ENCODE results near the gene SHLD1.

SHLD1 gene

GRCh38 chr20:5843054-5843592 is 92.9 kb downstream of the SHLD1 start:
- H3K27me3 ChIP-seq (replicated peaks; ENCODE audit: insufficient read depth, low read length): no peaks in the 10 kb centered on the region
- no peak for DNase-seq
- no peak overlapping the region for H3K4me3 ChIP-seq (ENCODE audit: low read length)
- no peak overlapping the region for H2AFZ ChIP-seq (ENCODE audit: low read length)
- no peak overlapping the region for H3K4me2 ChIP-seq (ENCODE audit: low read depth, low read length)
- no peak overlapping the region for H3K9ac ChIP-seq (ENCODE audit: low read length)
- H3K4me1 ChIP-seq (ENCODE audit: low read length): peaks cover 7% of the 10 kb centered on the region; the same call in 1 of the 2 replicates
- no peaks in the 10 kb centered on the region for H3K9me3 ChIP-seq (replicated peaks; ENCODE audit: insufficient read depth, low read length)
- H3K79me2 ChIP-seq (ENCODE audit: low read length): no peaks in the 10 kb centered on the region
- no peak overlapping the region for H3K27ac ChIP-seq (ENCODE audit: low read length)
- H3F3A ChIP-seq (ENCODE audit: insufficient read depth, low read length): no peaks in the 10 kb centered on the region
- no peaks in the 10 kb centered on the region for H4K20me1 ChIP-seq (ENCODE audit: insufficient read depth, low read length)
- H3K9me2 ChIP-seq (replicated peaks; ENCODE audit: insufficient read depth, low read length): no peaks in the 10 kb centered on the region
- TF ChIP-seq CTCF (IDR thresholded peaks at IDR 0.05; ENCODE audit: low read length) (no peak), EZH2phosphoT487 (IDR thresholded peaks at IDR 0.05; ENCODE audit: low read length) (no peak), EZH2 (optimal IDR thresholded peaks at IDR 0.05; ENCODE audit: low read depth, low read length) (no peak)
- H3K36me3 ChIP-seq (replicated peaks; ENCODE audit: insufficient read depth, low read length): no peaks in the 10 kb centered on the region

GRCh38 chr20:5844063-5844681 is 94.0 kb downstream of the SHLD1 start:
- H3K9ac ChIP-seq (ENCODE audit: low read length): no peak overlapping the region
- no peak overlapping the region for H3K4me3 ChIP-seq (ENCODE audit: low read length)
- peaks cover 7% of the 10 kb centered on the region; the same call in 1 of the 2 replicates for H3K4me1 ChIP-seq (ENCODE audit: low read length)
- no peaks in the 10 kb centered on the region for H4K20me1 ChIP-seq (ENCODE audit: insufficient read depth, low read length)
- H3K79me2 ChIP-seq (ENCODE audit: low read length): no peaks in the 10 kb centered on the region
- no peaks in the 10 kb centered on the region for H3F3A ChIP-seq (ENCODE audit: insufficient read depth, low read length)
- DNase-seq: no peak
- H3K36me3 ChIP-seq (replicated peaks; ENCODE audit: insufficient read depth, low read length): no peaks in the 10 kb centered on the region
- H2AFZ ChIP-seq (ENCODE audit: low read length): no peak overlapping the region
- TF ChIP-seq EZH2phosphoT487 (IDR thresholded peaks at IDR 0.05; ENCODE audit: low read length): no peak
- no peak for TF ChIP-seq CTCF (IDR thresholded peaks at IDR 0.05; ENCODE audit: low read length)
- TF ChIP-seq EZH2 (optimal IDR thresholded peaks at IDR 0.05; ENCODE audit: low read depth, low read length): no peak
- H3K4me2 ChIP-seq (ENCODE audit: low read depth, low read length): no peak overlapping the region
- H3K9me2 ChIP-seq (replicated peaks; ENCODE audit: insufficient read depth, low read length): no peaks in the 10 kb centered on the region
- H3K9me3 ChIP-seq (replicated peaks; ENCODE audit: insufficient read depth, low read length): no peaks in the 10 kb centered on the region
- H3K27ac ChIP-seq (ENCODE audit: low read length): no peak overlapping the region
- no peaks in the 10 kb centered on the region for H3K27me3 ChIP-seq (replicated peaks; ENCODE audit: insufficient read depth, low read length)

- Histone ChIP-seq H3K27ac (ENCODE audit: low read length) (no peak overlapping the region), H3F3A (ENCODE audit: insufficient read depth, low read length) (no peaks in the 10 kb centered on the region), H3K9me2 (replicated peaks; ENCODE audit: insufficient read depth, low read length) (no peaks in the 10 kb centered on the region), H3K9ac (ENCODE audit: low read length) (no peak overlapping the region), H3K4me3 (ENCODE audit: low read length) (no peak overlapping the region), H3K9me3 (replicated peaks; ENCODE audit: insufficient read depth, low read length) (no peaks in the 10 kb centered on the region), H3K27me3 (replicated peaks; ENCODE audit: insufficient read depth, low read length) (no peaks in the 10 kb centered on the region), H3K79me2 (ENCODE audit: low read length) (no peaks in the 10 kb centered on the region), H2AFZ (ENCODE audit: low read length) (no peak overlapping the region), H3K36me3 (replicated peaks; ENCODE audit: insufficient read depth, low read length) (no peaks in the 10 kb centered on the region), H3K4me1 (ENCODE audit: low read length) (peaks cover 7% of the 10 kb centered on the region; the same call in 1 of the 2 replicates), H3K4me2 (ENCODE audit: low read depth, low read length) (no peak overlapping the region), H4K20me1 (ENCODE audit: insufficient read depth, low read length) (no peaks in the 10 kb centered on the region)
- TF ChIP-seq EZH2 (optimal IDR thresholded peaks at IDR 0.05; ENCODE audit: low read depth, low read length): no peak
- no peak for TF ChIP-seq CTCF (IDR thresholded peaks at IDR 0.05; ENCODE audit: low read length)
- TF ChIP-seq EZH2phosphoT487 (IDR thresholded peaks at IDR 0.05; ENCODE audit: low read length): no peak
- DNase-seq: peak; percentile 22
Observed at GRCh38 chr20:5845681-5846615, 95.7 kb downstream of the SHLD1 start.

Data from MM.1S (cell line).